ENCODE results near the gene WDR33. TPM values are rescaled to one million over a fixed set of nuclear protein-coding genes. Genes with fewer than 3 reads are reported as not detected.

WDR33 gene
- total and polyA plus RNA-seq, 2 donors (not counting 3 experiments of a cell fraction or from before 2014, with no cell fraction given) = 16.4 to 52.5 TPM

DNA sequence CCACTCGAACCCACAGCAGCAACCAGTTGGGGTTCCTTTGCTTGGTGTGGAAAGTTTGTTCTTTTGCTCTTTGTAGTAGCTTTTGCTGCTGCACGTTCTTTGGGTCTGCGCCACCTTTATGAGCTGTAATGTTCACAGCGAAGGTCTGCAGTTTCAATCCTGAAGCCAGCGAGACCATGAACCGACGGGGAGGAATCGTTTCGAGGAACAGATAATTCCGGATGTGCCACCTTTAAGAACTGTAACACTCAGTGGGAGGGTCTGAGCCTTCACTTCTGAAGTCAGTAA is 150.7 kb downstream of the WDR33 start:
- no peak overlapping the region for H3K4me2 ChIP-seq (ENCODE audit: insufficient read depth, low read length)
- TF ChIP-seq FOS (IDR thresholded peaks at IDR 0.05; ENCODE audit: borderline replicate concordance, insufficient read depth, low read length) (no peak), POLR2AphosphoS5 (IDR thresholded peaks at IDR 0.05; ENCODE audit: insufficient read depth, low read depth, low read length) (no peak), GATA2 (IDR thresholded peaks at IDR 0.05; ENCODE audit: insufficient read depth, insufficient read length, low read depth, low read length) (no peak), POLR2A (IDR thresholded peaks at IDR 0.05; ENCODE audit: low read depth, low read length) (no peak), JUN (IDR thresholded peaks at IDR 0.05; ENCODE audit: borderline replicate concordance, insufficient read depth, insufficient read length, low read depth) (no peak), EZH2 (IDR thresholded peaks at IDR 0.05; ENCODE audit: borderline replicate concordance, low read depth, low read length, severe bottlenecking) (no peak)
- TF ChIP-seq, protein P1, sequence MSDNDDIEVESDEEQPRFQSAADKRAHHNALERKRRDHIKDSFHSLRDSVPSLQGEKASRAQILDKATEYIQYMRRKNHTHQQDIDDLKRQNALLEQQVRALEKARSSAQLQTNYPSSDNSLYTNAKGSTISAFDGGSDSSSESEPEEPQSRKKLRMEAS (IDR thresholded peaks at IDR 0.05; ENCODE audit: insufficient read depth, insufficient read length) = no peak
- intact Hi-C loops (cut with micrococcal nuclease) (no loop called here), dilution Hi-C loops (cut with MboI; ENCODE audit: extremely low pct_ligation_motif_present, low sequenced_read_pairs) (no loop called here)
- H3K79me2 ChIP-seq (ENCODE audit: control insufficient read depth, insufficient read depth, low read length) = no peaks in the 10 kb centered on the region
- no peak overlapping the region for H3K9ac ChIP-seq (replicated peaks; ENCODE audit: extremely low read depth, insufficient read depth, low read length)
- POLR2A ChIA-PET = no interaction called here
- H3K4me3 ChIP-seq (replicated peaks in 1 of 3; ENCODE audit: insufficient read depth in 1 of 3, low read depth in 1 of 3, low read length in 3 of 3) = no peak overlapping the region
- BruUV-seq (replicated peaks) = no TSS peak
- H3K4me1 ChIP-seq (ENCODE audit: control insufficient read depth, extremely low read depth, insufficient read depth, low read length) = peaks cover 55% of the 10 kb centered on the region
- DNase-seq (ENCODE audit: low read depth, low spot score) (no peak), FAIRE-seq (no peak)
- peaks cover 0 to 3% of the 10 kb centered on the region in 2 experiments for H3K36me3 ChIP-seq (ENCODE audit: control insufficient read depth in 2 of 2, extremely low read depth in 1 of 2, insufficient read depth in 2 of 2, low read length in 2 of 2)
- H3K9me3 ChIP-seq (replicated peaks; ENCODE audit: control insufficient read depth, insufficient read depth, low read length) = no peaks in the 10 kb centered on the region
- no peaks in the 10 kb centered on the region for H3K27me3 ChIP-seq (ENCODE audit: control insufficient read depth in 2 of 2, insufficient read depth in 2 of 2, low read length in 2 of 2)
- H3K27ac ChIP-seq (ENCODE audit: insufficient read depth, low read depth, low read length) = peak overlapping the region; percentile 5
- CTCF ChIA-PET = interaction anchor here (1.3 to 6.9 kb wide), 5 partner anchors 13 to 69 kb away, joined by 4 to 37 read pairs (median 7); partner anchors contain the start of gene LIMS2
- no peak overlapping the region for H2AFZ ChIP-seq (ENCODE audit: low read depth, low read length)
- H4K20me1 ChIP-seq (replicated peaks; ENCODE audit: control insufficient read depth, extremely low read depth, insufficient read depth, low read length) = no peaks in the 10 kb centered on the region
- no peaks in the 10 kb centered on the region for H3K9me1 ChIP-seq (replicated peaks; ENCODE audit: control insufficient read depth, extremely low read depth, insufficient read depth, low read length)

Data from endothelial cell of umbilical vein (primary cell).